SK-N-SH treated with all-trans-retinoic acid at 6 μM for 48 hours (cell line): ENCODE results near the gene PTCHD4.

Experiments used
- ATAC-seq: fragments of 200-7000 bp; cut with Tn5 transposase; 3 replicates; pipeline ENCODE4 v1.9.1; 2020; ENCODE audit warnings: mild to moderate bottlenecking, moderate library complexity
- ARNTL ChIP-seq: fragments of 450-650 bp; formaldehyde crosslinking; IDR thresholded peaks from 2 replicates; pipeline ENCODE4 v1.5.0; 2020; ENCODE audit warnings: low read depth, mild to moderate bottlenecking, moderate library complexity, borderline replicate concordance
- BACH2 ChIP-seq: fragments of 250-450 bp; sonication (Bioruptor Pico); IDR thresholded peaks from 2 replicates; pipeline ENCODE4 v1.9.0; 2021; ENCODE audit warnings: mild to moderate bottlenecking, borderline replicate concordance
- CREB5 ChIP-seq: fragments of 250-450 bp; sonication (Bioruptor Pico); IDR thresholded peaks from 2 replicates; pipeline ENCODE4 v1.5.1; 2020; ENCODE audit warnings: low read depth, mild to moderate bottlenecking, moderate library complexity
- CSDC2 ChIP-seq: fragments of 250-450 bp; sonication (Bioruptor Pico); IDR thresholded peaks from 2 replicates; pipeline ENCODE4 v1.5.0; 2020; ENCODE audit warnings: mild to moderate bottlenecking, moderate library complexity
- GLIS3 ChIP-seq: fragments of 250-450 bp; sonication (Bioruptor Pico); IDR thresholded peaks from 2 replicates; pipeline ENCODE4 v1.5.0; 2020; ENCODE audit warnings: mild to moderate bottlenecking, moderate library complexity
- PATZ1 ChIP-seq: fragments of 250-450 bp; sonication (Bioruptor Pico); IDR thresholded peaks from 2 replicates; pipeline ENCODE4 v1.8.0; 2020; ENCODE audit warnings: mild to moderate bottlenecking, moderate library complexity, borderline replicate concordance
- POU6F1 ChIP-seq: fragments of 250-450 bp; sonication (Bioruptor Pico); IDR thresholded peaks from 2 replicates; pipeline ENCODE4 v1.8.0; 2021; ENCODE audit warnings: low read depth, mild to moderate bottlenecking, moderate library complexity, borderline replicate concordance
- PPARA ChIP-seq: fragments of 250-450 bp; sonication (Bioruptor Pico); IDR thresholded peaks from 2 replicates; pipeline ENCODE4 v1.5.0; 2020; ENCODE audit warnings: mild to moderate bottlenecking, borderline replicate concordance
- RARB ChIP-seq: fragments of 250-450 bp; sonication (Bioruptor Pico); IDR thresholded peaks from 2 replicates; pipeline ENCODE4 v1.8.0; 2021; ENCODE audit warnings: mild to moderate bottlenecking, moderate library complexity
- SNAI2 ChIP-seq: fragments of 250-450 bp; sonication (Bioruptor Pico); IDR thresholded peaks from 2 replicates; pipeline ENCODE4 v1.5.0; 2020; ENCODE audit warnings: mild to moderate bottlenecking, moderate library complexity
- TCF4 ChIP-seq: fragments of 250-450 bp; sonication (Bioruptor Pico); IDR thresholded peaks from 2 replicates; pipeline ENCODE4 v1.8.0; 2021; ENCODE audit warnings: mild to moderate bottlenecking, moderate library complexity, borderline replicate concordance
- ZC3H10 ChIP-seq: fragments of 250-450 bp; sonication (Bioruptor Pico); IDR thresholded peaks from 2 replicates; pipeline ENCODE4 v1.5.1; 2021; ENCODE audit warnings: mild to moderate bottlenecking, moderate library complexity
- ZFP30 ChIP-seq: fragments of 450-650 bp; formaldehyde crosslinking; IDR thresholded peaks from 2 replicates; pipeline ENCODE4 v1.5.0; 2022; ENCODE audit warnings: mild to moderate bottlenecking, moderate library complexity
- ZNF70 ChIP-seq: fragments of 450-650 bp; formaldehyde crosslinking; IDR thresholded peaks from 2 replicates; pipeline ENCODE4 v1.5.0; 2020; ENCODE audit warnings: mild to moderate bottlenecking, moderate library complexity
- ZNF8 ChIP-seq: fragments of 450-650 bp; formaldehyde crosslinking; IDR thresholded peaks from 2 replicates; pipeline ENCODE4 v1.5.0; 2020; ENCODE audit warnings: mild to moderate bottlenecking, moderate library complexity
- TF ChIP-seq, protein P1 (sequence below): fragments of 250-450 bp; sonication (Bioruptor Pico); IDR thresholded peaks from 2 replicates; pipeline ENCODE4 v1.5.1; 2021; ENCODE audit warnings: mild to moderate bottlenecking, moderate library complexity
- TF ChIP-seq, protein P2 (sequence below): fragments of 250-450 bp; sonication (Bioruptor Pico); IDR thresholded peaks from 2 replicates; pipeline ENCODE4 v1.5.0; 2020; ENCODE audit warnings: mild to moderate bottlenecking, moderate library complexity

PTCHD4 gene

DNA sequence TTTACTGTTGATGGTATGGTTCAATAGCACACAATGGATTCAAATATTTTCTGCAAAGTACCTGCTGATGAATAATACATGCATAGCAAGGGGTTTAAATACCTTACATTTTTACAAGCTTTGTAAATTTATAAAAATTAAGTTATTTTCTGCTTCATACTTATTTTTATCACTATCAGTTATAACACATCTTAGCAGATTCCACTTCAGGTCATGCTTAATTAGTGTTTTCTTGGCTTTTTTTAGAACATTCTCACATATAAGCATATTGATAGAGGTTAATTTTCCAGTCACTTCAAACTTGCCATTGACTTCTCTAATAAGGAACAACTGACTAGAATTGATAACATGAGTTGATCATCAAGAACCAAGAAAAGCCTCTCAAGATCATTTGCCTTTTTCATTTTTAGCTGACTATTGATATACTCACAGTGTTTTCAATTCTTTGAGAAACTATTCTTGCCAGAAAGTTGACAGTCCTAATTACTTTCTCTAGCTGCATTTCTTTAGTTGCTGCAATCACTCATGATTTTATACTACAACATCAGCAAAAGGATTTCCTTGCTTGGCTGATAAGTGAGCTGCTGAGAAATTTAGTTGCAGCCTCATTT lies 25.8 kb downstream of the PTCHD4 start:
- no peak for TF ChIP-seq POU6F1
- ATAC-seq, result no peak

- no peak for TF ChIP-seq ZNF8 (CRISPR knock-in tag)
- no peak for TF ChIP-seq PATZ1 (CRISPR knock-in tag)
- TF ChIP-seq, all 23 proteins: peak for 0
- no peak for ATAC-seq
These were observed 26.8 kb downstream of the PTCHD4 start for GRCh38 chr6:48084201-48084600.

GRCh38 chr6:48080227-48081009 lies 30.6 kb downstream of the PTCHD4 start:
- ATAC-seq, result no peak
- TF ChIP-seq, protein P1, sequence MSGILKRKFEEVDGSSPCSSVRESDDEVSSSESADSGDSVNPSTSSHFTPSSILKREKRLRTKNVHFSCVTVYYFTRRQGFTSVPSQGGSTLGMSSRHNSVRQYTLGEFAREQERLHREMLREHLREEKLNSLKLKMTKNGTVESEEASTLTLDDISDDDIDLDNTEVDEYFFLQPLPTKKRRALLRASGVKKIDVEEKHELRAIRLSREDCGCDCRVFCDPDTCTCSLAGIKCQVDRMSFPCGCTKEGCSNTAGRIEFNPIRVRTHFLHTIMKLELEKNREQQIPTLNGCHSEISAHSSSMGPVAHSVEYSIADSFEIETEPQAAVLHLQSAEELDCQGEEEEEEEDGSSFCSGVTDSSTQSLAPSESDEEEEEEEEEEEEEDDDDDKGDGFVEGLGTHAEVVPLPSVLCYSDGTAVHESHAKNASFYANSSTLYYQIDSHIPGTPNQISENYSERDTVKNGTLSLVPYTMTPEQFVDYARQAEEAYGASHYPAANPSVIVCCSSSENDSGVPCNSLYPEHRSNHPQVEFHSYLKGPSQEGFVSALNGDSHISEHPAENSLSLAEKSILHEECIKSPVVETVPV (CRISPR knock-in tag), result no peak
- TF ChIP-seq ZNF8 (CRISPR knock-in tag) (no peak), ZFP30 (no peak), ARNTL (CRISPR knock-in tag) (no peak), CREB5 (CRISPR knock-in tag) (no peak), PPARA (CRISPR knock-in tag) (no peak)

- no peak for ATAC-seq
- TF ChIP-seq BACH2 (no peak), ZC3H10 (CRISPR knock-in tag) (no peak), RARB (CRISPR knock-in tag) (no peak), SNAI2 (CRISPR knock-in tag) (no peak), GLIS3 (CRISPR knock-in tag) (no peak), ZNF70 (CRISPR knock-in tag) (no peak), CREB5 (CRISPR knock-in tag) (no peak), TCF4 (CRISPR knock-in tag) (no peak), PATZ1 (CRISPR knock-in tag) (no peak), CSDC2 (CRISPR knock-in tag) (no peak)
- TF ChIP-seq, protein P2, sequence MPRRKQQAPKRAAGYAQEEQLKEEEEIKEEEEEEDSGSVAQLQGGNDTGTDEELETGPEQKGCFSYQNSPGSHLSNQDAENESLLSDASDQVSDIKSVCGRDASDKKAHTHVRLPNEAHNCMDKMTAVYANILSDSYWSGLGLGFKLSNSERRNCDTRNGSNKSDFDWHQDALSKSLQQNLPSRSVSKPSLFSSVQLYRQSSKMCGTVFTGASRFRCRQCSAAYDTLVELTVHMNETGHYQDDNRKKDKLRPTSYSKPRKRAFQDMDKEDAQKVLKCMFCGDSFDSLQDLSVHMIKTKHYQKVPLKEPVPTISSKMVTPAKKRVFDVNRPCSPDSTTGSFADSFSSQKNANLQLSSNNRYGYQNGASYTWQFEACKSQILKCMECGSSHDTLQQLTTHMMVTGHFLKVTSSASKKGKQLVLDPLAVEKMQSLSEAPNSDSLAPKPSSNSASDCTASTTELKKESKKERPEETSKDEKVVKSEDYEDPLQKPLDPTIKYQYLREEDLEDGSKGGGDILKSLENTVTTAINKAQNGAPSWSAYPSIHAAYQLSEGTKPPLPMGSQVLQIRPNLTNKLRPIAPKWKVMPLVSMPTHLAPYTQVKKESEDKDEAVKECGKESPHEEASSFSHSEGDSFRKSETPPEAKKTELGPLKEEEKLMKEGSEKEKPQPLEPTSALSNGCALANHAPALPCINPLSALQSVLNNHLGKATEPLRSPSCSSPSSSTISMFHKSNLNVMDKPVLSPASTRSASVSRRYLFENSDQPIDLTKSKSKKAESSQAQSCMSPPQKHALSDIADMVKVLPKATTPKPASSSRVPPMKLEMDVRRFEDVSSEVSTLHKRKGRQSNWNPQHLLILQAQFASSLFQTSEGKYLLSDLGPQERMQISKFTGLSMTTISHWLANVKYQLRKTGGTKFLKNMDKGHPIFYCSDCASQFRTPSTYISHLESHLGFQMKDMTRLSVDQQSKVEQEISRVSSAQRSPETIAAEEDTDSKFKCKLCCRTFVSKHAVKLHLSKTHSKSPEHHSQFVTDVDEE (CRISPR knock-in tag), result no peak
These were observed 32.9 kb downstream of the PTCHD4 start for GRCh38 chr6:48078120-48078519.
